GM19035 (cell line): ENCODE data around the gene TAF4.
"Not testable (repeated sequence)": the region's sequence is repeated elsewhere in the genome, so short reads cannot be mapped to it uniquely, and the experiment has no call there.

ENCODE experiments used
- ATAC-seq: cut with Tn5 transposase; IDR thresholded peaks from one replicate; pipeline ENCODE4 v1.9.1; 2021; ENCODE audit not compliant: unreplicated experiment

TAF4 gene

DNA sequence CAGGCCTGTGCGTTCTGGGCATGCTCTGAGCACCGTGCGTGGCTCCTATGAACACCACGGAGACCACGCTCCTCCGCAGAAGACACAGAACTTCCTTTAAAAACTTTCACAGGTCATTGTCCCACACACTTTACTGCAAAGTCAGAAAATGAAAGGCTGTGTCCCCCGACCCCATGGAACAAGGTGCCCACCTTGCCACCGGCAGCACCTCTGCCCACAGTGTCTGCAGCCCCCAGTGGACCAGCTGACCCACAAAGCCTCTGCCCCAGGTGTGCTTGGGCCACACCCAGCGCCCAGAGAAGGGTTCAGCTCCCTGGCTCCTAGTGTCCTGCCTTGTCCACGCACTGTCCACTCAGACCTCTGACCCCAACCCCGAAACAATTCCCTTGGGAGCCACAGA lies 8.7 kb downstream of the TAF4 start:
- ATAC-seq, result no peak

DNA sequence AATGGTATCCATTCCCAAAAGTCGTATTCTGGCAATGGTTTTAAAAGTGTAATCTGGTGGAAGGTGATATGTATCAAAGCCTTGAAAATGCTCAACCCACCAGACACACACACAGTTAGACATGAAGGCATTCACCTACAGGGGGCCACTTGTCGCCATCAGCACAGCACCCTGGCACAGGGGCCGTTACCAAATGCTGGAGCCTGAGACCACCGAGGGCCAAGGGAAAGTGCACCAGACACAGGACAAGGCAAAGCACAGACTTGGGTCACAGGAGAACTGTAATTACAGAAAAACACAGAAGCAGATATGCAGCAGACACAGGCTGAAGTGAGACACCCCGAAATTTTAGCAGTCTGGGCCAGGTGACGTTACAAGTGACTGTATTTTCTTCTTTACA lies 9.3 kb downstream of the TAF4 start:
- no peak for ATAC-seq

DNA sequence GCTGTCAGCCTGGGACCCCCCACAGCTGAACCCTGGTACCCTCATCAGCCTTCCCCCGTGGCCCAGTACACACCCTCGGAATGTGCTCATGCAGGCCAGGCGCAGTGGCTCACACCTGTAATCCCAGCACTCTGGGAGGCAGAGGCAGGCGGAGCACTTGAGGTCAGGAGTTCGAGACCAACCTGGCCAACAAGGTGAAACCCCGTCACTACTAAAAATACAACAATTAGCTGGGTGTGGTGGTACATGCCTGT lies 9.9 kb downstream of the TAF4 start:
- not testable (repeated sequence) for ATAC-seq

DNA sequence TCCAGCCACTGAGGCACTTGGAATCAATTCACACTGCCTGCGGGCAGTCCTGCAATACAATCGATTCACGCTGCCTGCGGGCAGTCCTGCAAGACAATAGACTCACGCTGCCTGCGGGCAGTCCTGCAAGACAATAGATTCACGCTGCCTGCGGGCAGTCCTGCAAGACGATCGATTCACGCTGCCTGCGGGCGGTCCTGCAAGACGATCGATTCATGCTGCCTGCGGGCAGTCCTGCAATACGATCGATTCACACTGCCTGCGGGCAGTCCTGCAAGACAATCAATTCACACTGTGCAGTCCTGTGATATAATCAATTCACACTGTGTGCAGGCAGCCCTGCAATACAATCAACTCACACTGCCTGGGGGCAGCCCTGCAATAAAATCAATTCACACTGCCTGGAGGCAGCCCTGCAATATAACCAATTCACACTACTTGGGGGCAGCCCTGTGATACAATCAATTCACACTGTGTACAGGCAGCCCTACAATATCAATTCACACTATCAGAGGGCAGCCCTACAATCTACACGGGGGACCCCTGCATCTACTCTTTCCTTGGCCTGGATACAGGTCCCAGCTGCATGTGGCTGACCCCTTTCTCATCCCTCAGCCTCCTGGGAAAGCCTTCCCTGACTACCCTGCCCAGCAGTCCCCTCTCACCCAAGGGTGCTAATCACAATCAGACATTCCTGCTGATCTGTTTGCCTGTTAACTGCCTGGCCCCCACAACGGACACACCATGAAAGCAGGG lies 10.4 kb downstream of the TAF4 start:
- no peak for ATAC-seq

DNA sequence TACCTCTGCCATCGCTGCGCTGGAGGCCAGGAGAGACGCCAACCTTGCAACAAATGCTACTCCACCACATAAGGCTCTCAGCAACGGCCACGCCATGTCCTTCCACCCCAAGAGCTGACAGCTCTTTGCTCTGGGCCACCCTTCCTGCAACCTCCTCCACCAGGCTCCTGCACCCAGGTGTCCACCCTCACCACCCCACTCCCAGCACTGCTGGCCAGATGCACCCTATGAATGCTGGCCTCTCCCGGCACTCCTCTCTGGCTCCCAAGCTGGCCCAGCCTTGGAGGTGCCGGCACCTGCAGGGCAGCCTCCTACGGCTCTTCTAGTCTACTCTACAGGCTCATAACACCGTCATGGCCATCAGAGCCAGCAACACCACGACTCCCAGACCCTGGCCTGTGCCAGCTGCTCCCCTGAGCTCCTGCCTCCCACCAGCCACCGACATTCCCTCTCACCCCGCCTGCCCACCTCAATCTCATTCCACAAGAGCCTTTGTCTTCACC lies 11.2 kb downstream of the TAF4 start:
- no peak for ATAC-seq

DNA sequence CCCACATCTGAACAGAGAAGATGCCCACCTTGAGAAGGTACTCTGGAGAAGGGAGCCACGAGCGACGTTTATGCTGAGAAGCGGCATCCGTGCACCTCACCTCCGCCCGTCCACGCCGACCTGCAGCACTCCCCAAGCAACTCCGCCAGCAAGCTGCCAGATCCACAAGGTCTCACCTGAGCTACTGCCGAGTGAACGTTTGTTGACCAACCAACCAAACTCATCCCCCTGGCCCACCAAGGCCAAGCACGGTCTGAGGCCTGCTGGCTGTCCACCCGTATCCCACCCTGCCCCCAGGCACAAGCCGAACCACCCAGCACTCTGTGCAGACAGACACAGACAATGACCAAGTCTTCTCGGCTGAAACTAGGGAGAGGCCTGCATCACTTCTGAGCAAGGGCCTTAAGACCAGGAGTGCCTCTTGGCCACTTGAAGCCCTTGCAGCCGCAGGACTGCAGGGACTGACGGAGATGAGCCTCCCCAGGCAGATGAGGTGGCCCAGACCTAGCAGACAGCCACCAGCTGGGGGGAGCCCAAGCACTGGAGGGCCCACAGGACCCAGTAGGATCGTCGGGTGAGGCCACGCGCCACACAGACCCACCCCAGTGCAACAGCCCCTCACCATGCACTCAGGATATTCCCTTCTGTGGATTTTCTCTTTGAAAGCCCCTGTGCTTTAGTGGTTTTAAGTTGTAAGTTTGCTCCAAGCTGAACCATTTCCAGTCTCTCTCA lies 12.1 kb downstream of the TAF4 start:
- no peak for ATAC-seq

DNA sequence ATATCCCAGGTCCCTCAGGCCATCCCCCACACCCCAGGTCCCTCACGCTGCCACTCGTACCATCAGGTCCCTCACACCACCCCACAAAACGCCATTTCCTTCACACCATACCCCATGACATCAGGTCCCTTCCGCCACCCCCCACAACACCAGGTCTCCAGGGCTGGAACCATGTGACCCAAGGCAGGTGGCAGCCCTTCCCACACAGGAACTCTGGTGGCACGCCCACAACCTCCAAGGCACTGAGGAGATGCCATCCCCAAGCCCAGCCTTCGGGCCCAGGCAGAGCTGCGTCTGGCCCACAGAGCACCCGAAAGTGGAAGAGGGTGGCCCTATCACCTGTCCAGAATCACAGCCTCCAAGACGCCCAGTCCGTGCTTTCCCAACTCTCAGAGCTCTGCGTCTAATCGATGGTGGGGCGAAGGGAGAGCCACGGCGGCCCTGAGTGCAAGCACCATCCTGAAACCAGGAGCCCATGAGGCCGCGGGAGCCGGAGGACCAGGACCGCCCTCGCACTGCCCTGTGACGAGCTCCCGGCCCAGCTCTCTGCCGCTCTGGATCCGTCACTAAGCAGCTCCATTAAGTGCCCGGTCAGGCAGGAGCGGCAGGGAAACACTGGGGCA lies 12.7 kb downstream of the TAF4 start:
- no peak for ATAC-seq

DNA sequence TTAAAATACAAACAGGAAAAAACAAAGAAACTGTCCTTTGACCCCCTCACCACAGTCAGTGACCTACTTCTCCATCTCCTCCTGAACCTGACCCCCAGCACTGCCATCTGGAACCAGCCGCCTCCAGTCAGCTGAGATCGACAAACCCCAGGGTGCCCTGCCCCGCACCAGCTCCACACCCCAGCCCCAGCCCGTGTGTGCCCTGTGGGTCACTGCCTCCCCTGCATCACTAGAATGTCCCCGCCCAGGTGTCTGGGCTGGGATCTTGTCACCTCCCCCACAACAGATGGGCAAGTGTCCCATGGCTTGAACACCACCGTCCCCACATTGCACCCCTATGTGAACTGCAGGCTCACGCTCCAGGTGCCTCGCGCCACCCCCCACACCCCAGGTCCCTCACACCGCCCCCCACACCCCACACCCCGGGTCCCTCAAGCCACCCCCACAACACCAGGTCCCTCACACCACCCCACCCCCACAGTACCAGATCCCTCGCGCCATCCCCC lies 13.3 kb downstream of the TAF4 start:
- no peak for ATAC-seq

DNA sequence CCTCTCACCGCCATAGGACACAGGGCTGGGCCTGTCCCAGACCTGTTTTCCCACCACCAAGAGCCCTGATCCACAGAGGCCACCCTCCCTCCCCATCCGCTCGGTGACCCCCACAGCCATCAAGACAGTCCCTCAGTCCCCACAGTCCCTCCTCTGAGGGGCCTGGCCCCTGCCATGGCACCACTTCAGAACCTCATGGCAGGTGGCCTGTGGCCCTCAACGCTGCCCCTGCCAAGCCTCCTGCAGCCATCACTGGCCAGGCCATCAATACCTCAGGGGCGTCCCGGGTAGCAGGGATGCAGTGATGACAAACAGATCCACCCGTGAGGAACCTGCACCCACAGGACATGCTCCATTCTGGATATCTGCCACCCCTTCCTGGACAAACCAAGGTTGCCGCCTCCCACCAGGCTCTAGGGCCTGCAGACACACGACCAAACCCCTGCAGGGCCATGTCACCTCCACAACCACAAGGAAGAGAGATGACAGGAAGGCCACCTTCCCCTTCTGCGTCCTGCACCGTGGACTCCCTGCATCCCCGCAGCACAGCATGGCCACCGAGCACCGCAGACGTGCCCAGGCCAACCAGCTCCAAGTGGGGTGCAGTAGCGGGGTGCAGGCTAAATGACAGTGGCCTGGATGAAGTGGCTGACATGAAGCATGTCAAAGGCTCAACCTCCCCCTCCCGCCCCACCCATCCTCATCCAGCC lies 14.0 kb downstream of the TAF4 start:
- ATAC-seq, result no peak

DNA sequence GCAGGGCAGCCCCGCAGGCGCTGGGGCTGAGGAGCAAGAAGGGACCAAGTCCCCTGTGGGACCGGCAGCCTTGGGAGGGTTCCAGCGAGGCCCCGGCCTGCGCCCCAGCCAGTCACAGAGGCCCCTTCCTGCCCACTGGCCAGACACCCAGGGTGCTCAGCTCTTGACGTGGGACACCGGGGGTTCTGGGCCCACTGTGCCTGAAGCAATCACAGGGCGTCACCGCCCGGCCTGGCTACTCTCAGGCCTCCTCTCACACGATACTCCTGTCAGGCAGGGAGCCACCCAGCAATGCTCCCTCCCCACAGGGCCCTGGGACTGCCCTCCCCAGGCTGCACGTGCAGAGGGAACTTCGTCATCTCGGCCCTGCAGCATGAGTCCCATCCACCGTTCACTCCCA lies 14.5 kb downstream of the TAF4 start:
- no peak for ATAC-seq

DNA sequence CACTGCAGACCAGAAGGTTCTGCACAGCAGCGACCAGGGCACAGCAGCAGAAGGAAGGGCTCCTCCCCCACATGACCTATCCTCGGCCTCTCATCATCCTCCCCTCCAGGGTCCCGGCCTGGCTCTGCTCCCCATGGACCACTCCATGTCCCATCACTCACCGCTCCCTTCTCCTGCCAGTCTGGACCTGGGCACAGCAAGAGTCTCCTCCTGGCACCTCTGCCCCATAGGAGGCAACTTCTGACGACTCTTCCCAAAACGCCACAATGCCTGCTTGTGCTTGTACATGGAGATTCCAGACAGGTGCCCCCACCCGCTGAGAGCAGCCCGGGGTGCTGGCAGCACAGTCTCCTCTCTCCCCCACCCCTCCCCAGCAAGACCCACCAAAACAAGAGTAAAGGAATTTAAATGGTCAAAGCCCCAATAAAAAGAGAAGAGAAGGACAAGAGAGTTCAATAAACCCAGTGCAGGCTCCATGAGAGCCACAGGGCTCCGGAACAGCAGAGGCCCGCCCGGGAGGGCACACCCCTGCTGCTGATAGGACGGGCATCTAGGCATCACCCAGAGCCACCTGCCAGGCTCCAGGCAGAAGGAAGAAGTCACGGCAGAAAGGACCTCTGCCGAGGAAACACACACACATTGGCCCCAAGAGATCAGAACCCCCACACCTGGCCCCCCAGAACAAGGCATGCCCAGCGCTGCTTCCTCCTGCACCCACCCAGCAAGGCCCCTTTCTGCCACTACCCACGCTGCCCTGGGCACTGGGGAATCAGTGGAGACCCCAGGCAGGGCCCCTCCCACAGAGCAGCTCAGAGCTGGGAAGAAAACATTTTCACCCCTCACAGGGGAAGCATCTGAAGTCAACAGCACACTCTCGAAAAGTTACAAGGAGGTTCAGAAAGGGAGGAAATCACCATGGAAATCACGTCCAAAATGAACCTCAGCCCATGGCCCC lies 15.2 kb downstream of the TAF4 start:
- ATAC-seq, result no peak

DNA sequence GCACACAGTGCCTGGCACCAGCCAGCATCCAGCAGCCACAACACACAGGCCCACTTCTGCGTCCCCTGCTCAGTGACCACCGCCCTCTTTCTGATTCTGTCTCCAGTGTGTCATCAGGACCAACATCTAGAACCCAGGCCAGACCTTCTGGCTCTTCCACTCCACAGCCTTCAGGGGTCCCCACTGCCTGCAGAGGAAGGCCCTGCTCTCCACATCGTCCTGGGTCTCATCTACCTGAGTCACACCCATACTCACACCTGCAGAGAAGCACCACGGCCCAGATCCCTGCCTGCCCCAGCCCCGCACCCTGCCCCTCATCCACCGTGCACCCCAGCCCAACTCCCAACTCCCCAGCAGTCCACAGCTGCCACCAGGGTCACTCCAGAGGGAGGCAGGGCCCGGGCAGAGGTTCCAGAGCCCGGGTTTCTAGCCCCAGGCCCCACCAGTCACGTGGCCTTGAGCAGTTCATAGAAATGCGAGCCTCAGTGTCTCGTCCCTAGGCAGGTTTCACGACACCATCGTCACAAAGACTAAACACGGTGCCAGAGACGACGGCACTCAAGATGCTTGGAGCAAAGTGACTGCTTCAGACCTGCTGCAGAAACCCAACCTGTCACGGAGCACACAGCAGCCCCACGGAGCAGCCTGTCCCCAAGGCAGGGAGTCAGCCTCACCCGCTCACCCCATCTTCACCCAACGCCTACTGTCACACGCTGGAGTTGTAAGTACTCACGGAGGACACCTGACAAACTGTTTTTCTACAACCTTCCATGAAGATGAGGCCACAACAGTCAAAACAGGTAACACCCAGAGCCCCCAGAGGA lies 16.1 kb downstream of the TAF4 start:
- ATAC-seq, result no peak

DNA sequence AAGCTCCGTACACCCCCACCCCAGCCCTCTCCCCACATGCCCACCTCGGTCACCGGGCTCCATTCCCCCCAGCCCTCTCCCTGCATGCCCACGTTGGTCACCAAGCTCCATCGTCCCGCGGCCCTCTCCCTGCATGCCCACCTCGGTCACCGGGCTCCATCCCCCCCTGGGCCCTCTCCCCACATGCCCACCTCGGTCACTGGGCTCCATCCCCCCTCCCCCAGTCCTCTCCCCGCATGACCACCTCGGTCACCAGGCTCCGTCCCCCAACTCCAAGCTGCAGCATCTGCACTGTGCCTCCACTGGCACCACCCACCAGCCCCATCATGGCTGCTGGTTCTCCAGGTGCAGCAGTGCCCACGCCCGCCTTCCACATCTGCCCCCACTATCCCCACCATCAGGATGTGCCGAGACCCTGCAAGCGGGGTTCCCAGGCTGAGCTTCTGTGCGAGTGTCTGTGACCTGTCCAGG lies 16.8 kb downstream of the TAF4 start:
- ATAC-seq, result no peak

DNA sequence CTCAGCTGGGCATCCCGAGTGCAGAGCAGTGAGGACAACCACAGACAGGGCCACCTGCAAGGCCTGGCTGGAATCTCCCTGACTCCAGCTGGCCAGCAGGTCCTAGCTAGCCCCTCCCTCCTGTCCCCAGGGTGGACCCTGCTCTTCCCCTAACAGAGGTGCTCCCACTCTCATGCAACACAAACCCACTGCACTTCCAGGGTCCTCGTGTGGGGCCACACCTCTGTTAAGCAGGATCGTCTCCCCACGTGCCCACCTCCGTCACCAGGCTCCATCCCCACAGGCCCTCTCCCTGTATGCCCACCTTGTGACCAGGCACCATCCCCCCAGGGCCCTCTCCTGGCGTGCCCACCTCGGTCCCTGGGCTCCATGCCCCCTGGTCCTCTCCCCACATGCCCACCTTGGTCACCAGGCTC lies 17.3 kb downstream of the TAF4 start:
- no peak for ATAC-seq

DNA sequence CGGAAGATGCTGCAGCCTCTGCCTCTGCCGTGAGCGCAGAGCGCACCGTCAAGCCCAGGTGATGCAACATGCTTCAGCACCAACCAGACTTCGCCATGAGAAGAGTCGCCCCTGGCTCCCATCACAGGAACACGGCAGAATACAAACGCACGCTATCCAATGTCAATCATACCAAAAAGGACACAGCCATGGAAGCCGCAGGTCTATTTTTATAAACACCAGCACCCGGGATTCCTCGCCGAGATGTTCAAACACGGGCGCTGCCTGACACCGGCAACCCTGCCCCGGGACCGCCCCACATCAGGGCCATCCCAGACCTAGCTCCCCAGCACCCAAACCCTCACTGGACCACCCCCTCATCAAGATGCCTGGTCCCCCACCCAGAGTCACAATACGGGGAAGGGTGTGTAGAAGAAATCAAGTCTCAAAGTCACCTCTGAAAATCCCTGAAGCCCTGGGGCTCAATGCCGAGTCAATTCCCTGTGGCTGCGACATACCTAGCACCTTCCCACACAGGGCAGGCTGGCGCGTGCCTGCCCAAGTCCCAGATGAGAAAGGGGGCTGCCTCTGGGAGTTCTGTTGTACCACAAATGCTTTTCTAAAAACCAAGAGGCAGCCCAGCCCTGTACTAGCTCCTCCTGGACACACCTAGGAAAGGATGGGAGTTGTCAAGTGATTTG lies 17.9 kb downstream of the TAF4 start:
- no peak for ATAC-seq

DNA sequence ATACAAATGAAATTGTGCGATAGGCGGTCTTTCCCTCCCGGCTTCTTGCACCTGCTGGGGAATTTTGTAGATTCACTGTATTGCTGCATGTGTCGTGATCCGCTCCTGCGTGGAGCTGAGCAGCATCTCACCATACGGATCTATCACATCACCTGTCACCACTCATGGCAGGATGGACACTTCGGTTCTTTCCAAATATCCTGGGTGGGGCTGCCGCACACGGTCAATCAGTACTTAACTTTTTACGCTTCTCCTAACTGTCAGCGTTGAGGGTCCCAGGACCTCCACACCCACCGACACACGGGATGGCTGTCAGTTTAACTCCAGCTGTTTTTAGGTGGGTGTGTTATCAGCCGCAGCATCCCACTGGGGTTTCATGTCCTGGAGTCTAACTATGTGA lies 19.2 kb downstream of the TAF4 start:
- no peak for ATAC-seq

DNA sequence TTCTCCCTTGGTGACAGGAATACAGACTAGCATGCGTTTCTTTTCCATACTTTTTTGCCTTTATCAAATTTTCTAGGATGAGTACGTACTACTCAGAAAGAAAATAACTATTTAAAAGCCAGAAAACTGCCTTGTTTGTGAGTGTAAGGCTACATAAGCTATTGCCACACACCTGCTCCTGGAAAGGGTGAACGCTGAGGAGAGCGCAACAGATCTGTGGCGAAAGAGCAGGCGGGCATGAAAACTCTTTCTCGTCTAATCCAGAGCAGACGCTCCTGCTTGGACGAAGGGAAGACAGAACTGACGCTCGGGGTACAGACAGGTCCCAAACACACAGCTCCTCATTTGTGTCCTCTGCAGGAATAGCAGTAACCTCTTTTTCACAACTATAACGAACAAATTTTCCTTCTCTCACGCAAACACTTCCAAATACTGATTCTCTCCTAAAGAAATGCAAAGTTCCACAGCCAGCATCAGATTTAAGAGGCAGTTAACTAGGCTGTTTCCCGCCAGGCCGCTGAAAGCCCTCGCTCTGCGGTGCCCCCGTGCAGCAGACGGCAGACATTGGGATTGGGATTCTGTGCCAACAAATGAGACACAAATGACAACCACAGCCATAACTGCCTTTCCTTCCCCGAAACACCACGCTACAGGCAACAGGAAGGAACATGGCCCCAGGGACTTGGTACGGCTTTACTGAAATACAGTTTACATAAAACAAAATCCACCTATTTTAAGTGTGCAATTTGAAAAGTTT lies 20.0 kb downstream of the TAF4 start:
- no peak for ATAC-seq

DNA sequence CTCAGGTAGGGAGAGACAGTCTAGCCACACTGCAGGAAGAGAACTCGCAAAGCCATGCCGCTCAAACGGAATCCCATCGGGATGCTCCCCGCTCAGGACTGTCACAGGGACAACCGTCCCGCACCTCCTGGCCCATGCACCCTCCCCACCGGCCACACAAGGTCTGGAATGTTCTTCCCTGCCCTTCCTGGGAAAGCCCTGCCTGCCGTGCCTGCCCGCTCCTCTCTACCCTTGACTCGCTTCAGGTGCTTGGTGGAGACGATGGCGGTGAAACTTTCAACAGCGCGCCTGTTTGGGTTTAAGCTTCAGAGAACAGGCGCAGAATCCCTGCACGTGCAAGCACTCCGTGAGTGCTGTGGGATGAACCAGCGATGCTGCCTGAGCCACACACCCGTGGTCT lies 20.6 kb downstream of the TAF4 start:
- no peak for ATAC-seq
